Activated CD4-positive, alpha-beta T cell treated with anti-CD3 and anti-CD28 coated beads, Interleukin-2, amount 50 U/mL, for 16 hours (primary cell): ENCODE measurements around the gene KMT2A.
"Not testable (repeated sequence)": the region's sequence is repeated elsewhere in the genome, so short reads cannot be mapped to it uniquely, and the experiment has no call there.

Experiments used
- DNase-seq: peaks from one replicate; pipeline ENCODE4 v3.0.0-alpha.2; 2020

KMT2A gene

GRCh38 chr11:118533769-118534729, 97.8 kb downstream of the KMT2A start:
- no peak for DNase-seq

- no peak for DNase-seq
Observed at GRCh38 chr11:118535261-118535660, 99.0 kb downstream of the KMT2A start.

GRCh38 chr11:118536726-118537125, 100.4 kb downstream of the KMT2A start:
- no peak for DNase-seq

GRCh38 chr11:118537409-118537980, 101.2 kb downstream of the KMT2A start:
- DNase-seq, result no peak

GRCh38 chr11:118544010-118544646, 107.8 kb downstream of the KMT2A start:
- no peak for DNase-seq

- DNase-seq, result no peak
Observed at GRCh38 chr11:118544647-118545010, 108.3 kb downstream of the KMT2A start.

GRCh38 chr11:118545533-118545932, 109.2 kb downstream of the KMT2A start:
- DNase-seq, result no peak

GRCh38 chr11:118547132-118547531, 110.8 kb downstream of the KMT2A start:
- DNase-seq, result no peak

- DNase-seq, result no peak
Observed at GRCh38 chr11:118552341-118552740, 116.0 kb downstream of the KMT2A start.

- DNase-seq, result no peak
Observed at GRCh38 chr11:118560806-118561205, 124.5 kb downstream of the KMT2A start.

- DNase-seq, result no peak
Observed at GRCh38 chr11:118565051-118565450, 128.8 kb downstream of the KMT2A start.

- no peak for DNase-seq
Observed at GRCh38 chr11:118569670-118570069, 133.4 kb downstream of the KMT2A start.

GRCh38 chr11:118570787-118571186, 134.5 kb downstream of the KMT2A start:
- DNase-seq, result no peak

- not testable (repeated sequence) for DNase-seq
Observed at GRCh38 chr11:118571701-118572060, 135.4 kb downstream of the KMT2A start.

GRCh38 chr11:118572061-118572980, 136.0 kb downstream of the KMT2A start, which contains the start of gene ARCN1:
Gene ARCN1, plus strand, starts transcription at chr11:118572409. Its CDS starts 139 bp downstream, at chr11:118572548.
- peak; percentile 82 for DNase-seq

- peak; percentile 72 for DNase-seq
Observed at GRCh38 chr11:118572981-118573550, 136.8 kb downstream of the KMT2A start.

- DNase-seq, result no peak
Observed at GRCh38 chr11:118574636-118575035, 138.3 kb downstream of the KMT2A start.
